Tibial artery (tissue), 4 donors: Measurements from ENCODE around the gene CASS4.

Experiments used
- DNase-seq, 2 donors: peaks; one replicate each; pipeline ENCODE4 v3.0.0-alpha.2; 2019
- H3K27ac ChIP-seq, 2 donors: fragments of 200-600 bp; sonication (generic) in 1 of 2; 1 replicate in 1 of 2; 2 replicates in 1 of 2; pipeline ENCODE4 v1.5.1; 2018 to 2019; ENCODE audit warnings: mild to moderate bottlenecking in 1 of 2
- H3K27me3 ChIP-seq, 2 donors: fragments of 200-600 bp; sonication (generic) in 1 of 2; one replicate each; pipeline versions ENCODE4 v1.5.1 to v1.6.0; 2016 to 2019
- H3K36me3 ChIP-seq, 3 donors: fragments of 200-600 bp; sonication (generic) in 2 of 3; one replicate each; pipeline ENCODE4 v1.5.1; 2016 to 2019; ENCODE audit warnings: mild to moderate bottlenecking in 2 of 3
- H3K4me1 ChIP-seq, 4 donors: fragments of 200-600 bp; sonication (generic) in 2 of 4; 1 replicate in 3 of 4; 2 replicates in 1 of 4; pipeline ENCODE4 v1.5.1; 2016 to 2019
- H3K4me3 ChIP-seq, 2 donors: fragments of 200-600 bp; sonication (generic) in 1 of 2; 1 replicate in 1 of 2; 2 replicates in 1 of 2; pipeline ENCODE4 v1.5.1; 2018 to 2019; ENCODE audit warnings: mild to moderate bottlenecking in 2 of 2
- H3K9me3 ChIP-seq, 3 donors: fragments of 200-600 bp; sonication (generic) in 1 of 3; one replicate each; pipeline ENCODE4 v1.5.1; 2016 to 2019
- CTCF ChIP-seq, 2 experiments: fragments of 200-600 bp in 1 of 2; fragments of 450-650 bp in 1 of 2; IDR thresholded peaks; one replicate each; pipeline ENCODE4 v1.5.1; 2017 to 2019; ENCODE audit warnings: antibody characterized with exemption in 2 of 2, mild to moderate bottlenecking in 1 of 2, moderate library complexity in 1 of 2
- intact Hi-C: fragments of 100-400 bp; cut with DNase I; formaldehyde crosslinking; loops from one replicate; pipeline ENCODE4 v1.15.0; 2023; ENCODE audit warnings: low total_unique reads

CASS4 gene

DNA sequence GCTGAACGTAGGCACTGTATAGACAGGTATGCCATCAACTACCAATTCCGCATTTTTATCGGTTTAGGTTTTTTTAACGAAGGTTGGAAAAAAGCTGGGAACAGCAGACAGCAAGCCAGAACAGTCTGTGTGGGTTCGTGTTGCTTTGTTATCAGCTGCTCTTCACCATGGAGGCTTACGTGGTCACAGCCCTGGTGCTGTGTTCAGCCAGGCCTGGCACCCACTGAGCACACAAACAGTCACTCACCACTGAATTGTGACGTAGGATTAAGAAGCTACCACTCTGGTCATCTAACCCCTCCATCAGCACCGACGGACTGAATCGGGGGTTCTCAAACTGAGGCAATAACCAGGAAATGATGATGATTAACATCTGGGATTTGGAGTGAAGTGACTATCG is 40.1 kb upstream of the CASS4 start:
- no peak overlapping the region for H3K4me3 ChIP-seq
- no peaks in the 10 kb centered on the region for H3K9me3 ChIP-seq
- no peak for TF ChIP-seq CTCF (IDR thresholded peaks at IDR 0.05)
- no peak for DNase-seq
- H3K27ac ChIP-seq, result no peak overlapping the region
- H3K27me3 ChIP-seq, result no peaks in the 10 kb centered on the region
- H3K36me3 ChIP-seq, result peaks cover 12 to 33% (median 18%) of the 10 kb centered on the region in 3 donors
- intact Hi-C loops, result no loop called here
- no peaks in the 10 kb centered on the region for H3K4me1 ChIP-seq

DNA sequence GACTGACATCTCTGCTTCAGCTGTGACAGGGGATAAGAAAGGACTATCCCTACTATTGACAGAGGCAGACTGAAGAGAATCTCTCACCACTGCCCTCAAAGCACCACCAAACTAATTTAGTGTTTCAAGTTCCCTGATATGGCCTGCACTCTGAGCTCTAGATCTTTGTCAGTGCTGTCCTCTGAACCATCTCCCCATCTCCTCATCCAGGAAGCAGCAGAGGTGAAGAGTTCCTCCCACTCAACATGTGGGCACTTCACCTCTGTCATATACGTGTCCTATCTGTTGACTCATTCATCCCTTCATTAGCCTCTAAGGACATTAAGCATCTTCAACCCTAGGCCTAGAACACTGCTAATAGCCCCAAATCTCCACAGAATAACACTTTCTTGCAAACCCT is 39.2 kb upstream of the CASS4 start:
- intact Hi-C loops, result no loop called here
- H3K27ac ChIP-seq, result no peak overlapping the region
- peaks cover 3 to 25% (median 9%) of the 10 kb centered on the region in 3 donors for H3K36me3 ChIP-seq
- H3K9me3 ChIP-seq, result no peaks in the 10 kb centered on the region
- H3K4me3 ChIP-seq, result no peak overlapping the region
- H3K27me3 ChIP-seq, result no peaks in the 10 kb centered on the region
- no peaks in the 10 kb centered on the region for H3K4me1 ChIP-seq
- DNase-seq, result no peak
- TF ChIP-seq CTCF (IDR thresholded peaks at IDR 0.05), result no peak

GRCh38 chr20:56373942-56374341 is 38.1 kb upstream of the CASS4 start:
- no peaks in the 10 kb centered on the region for H3K9me3 ChIP-seq
- no peaks in the 10 kb centered on the region for H3K27me3 ChIP-seq
- no peak for TF ChIP-seq CTCF (IDR thresholded peaks at IDR 0.05)
- peaks cover 0 to 15% (median 0%) of the 10 kb centered on the region in 3 donors for H3K36me3 ChIP-seq
- no peak for DNase-seq
- H3K4me3 ChIP-seq, result no peak overlapping the region
- H3K4me1 ChIP-seq, result no peaks in the 10 kb centered on the region
- intact Hi-C loops, result no loop called here
- H3K27ac ChIP-seq, result no peak overlapping the region

DNA sequence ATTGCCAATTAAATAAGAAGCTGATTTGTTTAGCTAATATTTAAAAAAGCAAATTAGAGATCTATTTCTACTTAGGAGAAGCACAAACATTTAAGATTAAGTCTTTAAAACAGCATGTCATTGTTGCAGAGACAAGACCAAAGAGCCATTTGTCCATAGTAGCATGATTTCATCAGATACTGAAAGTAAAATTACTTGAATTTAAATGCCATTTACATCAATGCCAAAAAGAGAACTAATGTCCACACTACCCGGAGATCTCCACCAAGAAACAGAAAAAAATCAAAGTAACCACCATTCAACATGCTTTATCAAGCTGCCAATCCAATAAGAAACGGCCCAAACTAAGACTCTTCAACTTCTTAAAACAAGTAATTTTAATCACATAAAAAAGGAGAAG is 35.7 kb upstream of the CASS4 start:
- no peak for DNase-seq
- no peaks in the 10 kb centered on the region for H3K36me3 ChIP-seq
- no peak overlapping the region for H3K27ac ChIP-seq
- H3K27me3 ChIP-seq, result no peaks in the 10 kb centered on the region
- H3K9me3 ChIP-seq, result no peaks in the 10 kb centered on the region
- no peak for TF ChIP-seq CTCF (IDR thresholded peaks at IDR 0.05)
- no peaks in the 10 kb centered on the region for H3K4me1 ChIP-seq
- H3K4me3 ChIP-seq, result no peak overlapping the region
- intact Hi-C loops, result no loop called here

DNA sequence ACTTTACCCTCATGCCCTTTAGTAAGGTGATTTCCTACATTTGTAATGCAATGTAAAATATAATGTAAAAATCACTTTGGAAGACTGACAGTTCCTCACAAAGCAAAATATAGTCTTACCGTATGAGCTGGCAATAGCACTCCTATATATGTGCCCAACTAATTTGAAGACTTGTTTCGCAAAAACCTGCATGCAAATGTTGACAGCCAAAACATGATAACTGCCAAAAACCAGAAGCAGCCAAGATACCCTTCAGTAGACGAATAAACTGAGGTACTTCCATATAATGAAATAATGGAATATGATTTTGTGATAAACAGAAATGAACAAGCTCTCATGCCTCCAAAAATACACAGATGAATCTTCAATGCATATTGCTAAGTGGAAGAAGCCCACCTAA is 33.7 kb upstream of the CASS4 start:
- no peaks in the 10 kb centered on the region for H3K4me1 ChIP-seq
- H3K36me3 ChIP-seq, result no peaks in the 10 kb centered on the region
- TF ChIP-seq CTCF (IDR thresholded peaks at IDR 0.05), result no peak
- no peaks in the 10 kb centered on the region for H3K9me3 ChIP-seq
- no peak overlapping the region for H3K27ac ChIP-seq
- intact Hi-C loops, result no loop called here
- no peaks in the 10 kb centered on the region for H3K27me3 ChIP-seq
- DNase-seq, result no peak
- no peak overlapping the region for H3K4me3 ChIP-seq

DNA sequence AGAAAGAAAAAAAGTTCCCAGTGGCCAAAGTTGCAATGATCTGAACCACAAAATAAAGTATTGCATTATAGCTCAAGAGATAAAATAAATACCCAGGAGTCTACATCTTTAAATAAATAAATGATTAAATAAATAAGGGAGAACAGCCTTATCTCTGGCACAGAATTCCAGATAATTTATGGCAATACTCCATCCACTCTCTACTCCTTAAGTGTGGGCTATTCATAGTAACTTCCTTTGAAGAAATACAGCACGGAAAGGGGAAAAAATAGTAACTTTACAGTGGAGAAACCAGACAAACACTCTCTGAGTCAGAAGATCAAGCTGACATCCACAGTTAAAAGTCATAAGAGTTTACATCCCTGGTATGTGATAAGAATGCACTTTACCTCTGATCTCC is 31.7 kb upstream of the CASS4 start:
- Histone ChIP-seq H3K9me3 (no peaks in the 10 kb centered on the region), H3K36me3 (no peaks in the 10 kb centered on the region), H3K4me3 (no peak overlapping the region), H3K27me3 (no peaks in the 10 kb centered on the region), H3K4me1 (no peaks in the 10 kb centered on the region), H3K27ac (no peak overlapping the region)
- TF ChIP-seq CTCF (IDR thresholded peaks at IDR 0.05), result no peak
- no peak for DNase-seq
- intact Hi-C loops, result no loop called here
